ENCODE data around the gene CTSE.

CTSE gene

GRCh38 chr1:206022766-206023165 lies 929 bp downstream of the CTSE start:
- H3K4me3 ChIP-seq (ENCODE audit: low read length): peak overlapping the region; percentile 90
- H3K36me3 ChIP-seq (ENCODE audit: control insufficient read depth, insufficient read depth, low read length): peaks cover 13% of the 10 kb centered on the region
- peaks cover 25% of the 10 kb centered on the region for H3K4me1 ChIP-seq (ENCODE audit: control insufficient read depth, insufficient read depth, low read length)
- no peaks in the 10 kb centered on the region for H3K27me3 ChIP-seq (ENCODE audit: control insufficient read depth, insufficient read depth, low read length)
- no peaks in the 10 kb centered on the region for H3K9me3 ChIP-seq (ENCODE audit: control insufficient read depth, low read length)
- peak overlapping the region; percentile 93 for H3K9ac ChIP-seq (ENCODE audit: low read length)

- Histone ChIP-seq H3K9me3 (ENCODE audit: control insufficient read depth, low read length) (no peaks in the 10 kb centered on the region), H3K4me1 (ENCODE audit: control insufficient read depth, insufficient read depth, low read length) (peaks cover 25% of the 10 kb centered on the region), H3K36me3 (ENCODE audit: control insufficient read depth, insufficient read depth, low read length) (peaks cover 13% of the 10 kb centered on the region), H3K4me3 (ENCODE audit: low read length) (peak overlapping the region; percentile 90), H3K27me3 (ENCODE audit: control insufficient read depth, insufficient read depth, low read length) (no peaks in the 10 kb centered on the region), H3K9ac (ENCODE audit: low read length) (peak overlapping the region; percentile 93)
Measured at GRCh38 chr1:206021626-206022365, 1.9 kb downstream of the CTSE start.

- peaks cover 13% of the 10 kb centered on the region for H3K36me3 ChIP-seq (ENCODE audit: control insufficient read depth, insufficient read depth, low read length)
- peak overlapping the region; percentile 93 for H3K9ac ChIP-seq (ENCODE audit: low read length)
- peaks cover 25% of the 10 kb centered on the region for H3K4me1 ChIP-seq (ENCODE audit: control insufficient read depth, insufficient read depth, low read length)
- H3K9me3 ChIP-seq (ENCODE audit: control insufficient read depth, low read length): no peaks in the 10 kb centered on the region
- H3K27me3 ChIP-seq (ENCODE audit: control insufficient read depth, insufficient read depth, low read length): no peaks in the 10 kb centered on the region
- peak overlapping the region; percentile 90 for H3K4me3 ChIP-seq (ENCODE audit: low read length)
Measured at GRCh38 chr1:206021008-206021625, 2.6 kb downstream of the CTSE start.

- Histone ChIP-seq H3K4me1 (ENCODE audit: control insufficient read depth, insufficient read depth, low read length) (peaks cover 23% of the 10 kb centered on the region), H3K9ac (ENCODE audit: low read length) (peak overlapping the region; percentile 93), H3K27me3 (ENCODE audit: control insufficient read depth, insufficient read depth, low read length) (no peaks in the 10 kb centered on the region), H3K36me3 (ENCODE audit: control insufficient read depth, insufficient read depth, low read length) (peaks cover 19% of the 10 kb centered on the region), H3K9me3 (ENCODE audit: control insufficient read depth, low read length) (no peaks in the 10 kb centered on the region), H3K4me3 (ENCODE audit: low read length) (peak overlapping the region; percentile 90)
Measured at GRCh38 chr1:206020393-206021007, 3.2 kb downstream of the CTSE start.

- Histone ChIP-seq H3K9ac (ENCODE audit: low read length) (no peak overlapping the region), H3K9me3 (ENCODE audit: control insufficient read depth, low read length) (no peaks in the 10 kb centered on the region), H3K4me3 (ENCODE audit: low read length) (no peak overlapping the region), H3K27me3 (ENCODE audit: control insufficient read depth, insufficient read depth, low read length) (no peaks in the 10 kb centered on the region), H3K36me3 (ENCODE audit: control insufficient read depth, insufficient read depth, low read length) (peaks cover 25% of the 10 kb centered on the region), H3K4me1 (ENCODE audit: control insufficient read depth, insufficient read depth, low read length) (peaks cover 46% of the 10 kb centered on the region)
Measured at GRCh38 chr1:206015071-206015470, 8.6 kb downstream of the CTSE start.

GRCh38 chr1:206014601-206015000 lies 9.1 kb downstream of the CTSE start:
- Histone ChIP-seq H3K9me3 (ENCODE audit: control insufficient read depth, low read length) (no peaks in the 10 kb centered on the region), H3K9ac (ENCODE audit: low read length) (no peak overlapping the region), H3K4me3 (ENCODE audit: low read length) (no peak overlapping the region), H3K36me3 (ENCODE audit: control insufficient read depth, insufficient read depth, low read length) (peaks cover 25% of the 10 kb centered on the region), H3K4me1 (ENCODE audit: control insufficient read depth, insufficient read depth, low read length) (peaks cover 46% of the 10 kb centered on the region), H3K27me3 (ENCODE audit: control insufficient read depth, insufficient read depth, low read length) (no peaks in the 10 kb centered on the region)

GRCh38 chr1:206013026-206013795 lies 10.5 kb downstream of the CTSE start:
- Histone ChIP-seq H3K9ac (ENCODE audit: low read length) (no peak overlapping the region), H3K4me1 (ENCODE audit: control insufficient read depth, insufficient read depth, low read length) (peaks cover 46% of the 10 kb centered on the region), H3K36me3 (ENCODE audit: control insufficient read depth, insufficient read depth, low read length) (peaks cover 25% of the 10 kb centered on the region), H3K4me3 (ENCODE audit: low read length) (no peak overlapping the region), H3K27me3 (ENCODE audit: control insufficient read depth, insufficient read depth, low read length) (no peaks in the 10 kb centered on the region), H3K9me3 (ENCODE audit: control insufficient read depth, low read length) (no peaks in the 10 kb centered on the region)

GRCh38 chr1:206012086-206012859 lies 11.4 kb downstream of the CTSE start:
- Histone ChIP-seq H3K27me3 (ENCODE audit: control insufficient read depth, insufficient read depth, low read length) (no peaks in the 10 kb centered on the region), H3K9ac (ENCODE audit: low read length) (no peak overlapping the region), H3K36me3 (ENCODE audit: control insufficient read depth, insufficient read depth, low read length) (peaks cover 25% of the 10 kb centered on the region), H3K4me3 (ENCODE audit: low read length) (no peak overlapping the region), H3K9me3 (ENCODE audit: control insufficient read depth, low read length) (no peaks in the 10 kb centered on the region), H3K4me1 (ENCODE audit: control insufficient read depth, insufficient read depth, low read length) (peaks cover 46% of the 10 kb centered on the region)

- Histone ChIP-seq H3K27me3 (ENCODE audit: control insufficient read depth, insufficient read depth, low read length) (no peaks in the 10 kb centered on the region), H3K9me3 (ENCODE audit: control insufficient read depth, low read length) (no peaks in the 10 kb centered on the region), H3K36me3 (ENCODE audit: control insufficient read depth, insufficient read depth, low read length) (peaks cover 24% of the 10 kb centered on the region), H3K4me1 (ENCODE audit: control insufficient read depth, insufficient read depth, low read length) (peaks cover 52% of the 10 kb centered on the region), H3K9ac (ENCODE audit: low read length) (no peak overlapping the region), H3K4me3 (ENCODE audit: low read length) (no peak overlapping the region)
Measured at GRCh38 chr1:206011057-206011456, 12.6 kb downstream of the CTSE start.

- H3K9ac ChIP-seq (ENCODE audit: low read length): no peak overlapping the region
- H3K4me3 ChIP-seq (ENCODE audit: low read length): no peak overlapping the region
- peaks cover 18% of the 10 kb centered on the region for H3K36me3 ChIP-seq (ENCODE audit: control insufficient read depth, insufficient read depth, low read length)
- H3K4me1 ChIP-seq (ENCODE audit: control insufficient read depth, insufficient read depth, low read length): peaks cover 58% of the 10 kb centered on the region
- no peaks in the 10 kb centered on the region for H3K9me3 ChIP-seq (ENCODE audit: control insufficient read depth, low read length)
- no peaks in the 10 kb centered on the region for H3K27me3 ChIP-seq (ENCODE audit: control insufficient read depth, insufficient read depth, low read length)
Measured at GRCh38 chr1:206010060-206010459, 13.6 kb downstream of the CTSE start.

GRCh38 chr1:206006946-206007345 lies 16.7 kb downstream of the CTSE start:
- H3K36me3 ChIP-seq (ENCODE audit: control insufficient read depth, insufficient read depth, low read length): no peaks in the 10 kb centered on the region
- H3K27me3 ChIP-seq (ENCODE audit: control insufficient read depth, insufficient read depth, low read length): no peaks in the 10 kb centered on the region
- no peak overlapping the region for H3K4me3 ChIP-seq (ENCODE audit: low read length)

More at GRCh38 chr1:206006946-206007345, 16.7 kb downstream of the CTSE start:
- H3K9ac ChIP-seq (ENCODE audit: low read length): no peak overlapping the region
- peaks cover 59% of the 10 kb centered on the region for H3K4me1 ChIP-seq (ENCODE audit: control insufficient read depth, insufficient read depth, low read length)
- H3K9me3 ChIP-seq (ENCODE audit: control insufficient read depth, low read length): no peaks in the 10 kb centered on the region

All from mucosa of stomach (tissue), 1 donor.